Bronchial epithelial cell (primary cell): ENCODE data around the gene PPP1R7. TPM values are rescaled to one million over a fixed set of nuclear protein-coding genes. Genes with fewer than 3 reads are reported as not detected.

Source experiments
- DNase-seq: peaks from one replicate; pipeline ENCODE4 v3.0.0-alpha.2; 2010; ENCODE audit warnings: low read depth
- FAIRE-seq: peaks from 2 replicates; lab custom pipeline; 2011; peaks lifted over from hg19 to GRCh38; lab: Jason Lieb, UNC
- H3K27me3 ChIP-seq: 2 replicates; pipeline ENCODE4 v1.5.1; 2011; ENCODE audit warnings: low read length; ENCODE audit not compliant: control insufficient read depth, insufficient read depth
- H3K36me3 ChIP-seq: 2 replicates; pipeline ENCODE4 v1.5.1; 2011; ENCODE audit warnings: low read length; ENCODE audit not compliant: control insufficient read depth, insufficient read depth
- H3K4me3 ChIP-seq: 2 replicates; pipeline ENCODE4 v1.5.1; 2011; ENCODE audit warnings: mild to moderate bottlenecking, low read depth, low read length, control low read depth
- total RNA-seq: library from RNA; depleted of rRNA; stranded (reverse); fragments of >200 nt; gene quantifications from 2 replicates; pipeline ENCODE4 v1.2.1, GENCODE V29; 2014
- TF ChIP-seq, protein P1 (sequence below): IDR thresholded peaks from 2 replicates; pipeline ENCODE4 v1.5.1; 2011; ENCODE audit warnings: mild to moderate bottlenecking, moderate library complexity, low read length, control low read depth, inconsistent platforms; ENCODE audit not compliant: insufficient read depth, severe bottlenecking

PPP1R7 gene
- total RNA-seq, 1 donor from 2014 or later = 32.4 TPM

- no peaks in the 10 kb centered on the region for H3K27me3 ChIP-seq
These were observed 57.8 kb downstream of the PPP1R7 start for GRCh38 chr2:241208058-241208457.

GRCh38 chr2:241209271-241209670 is 59.0 kb downstream of the PPP1R7 start:
- H3K36me3 ChIP-seq = no peaks in the 10 kb centered on the region
- H3K27me3 ChIP-seq = no peaks in the 10 kb centered on the region
- H3K4me3 ChIP-seq = no peak overlapping the region
- FAIRE-seq (no peak), DNase-seq (no peak)
- TF ChIP-seq, protein P1, sequence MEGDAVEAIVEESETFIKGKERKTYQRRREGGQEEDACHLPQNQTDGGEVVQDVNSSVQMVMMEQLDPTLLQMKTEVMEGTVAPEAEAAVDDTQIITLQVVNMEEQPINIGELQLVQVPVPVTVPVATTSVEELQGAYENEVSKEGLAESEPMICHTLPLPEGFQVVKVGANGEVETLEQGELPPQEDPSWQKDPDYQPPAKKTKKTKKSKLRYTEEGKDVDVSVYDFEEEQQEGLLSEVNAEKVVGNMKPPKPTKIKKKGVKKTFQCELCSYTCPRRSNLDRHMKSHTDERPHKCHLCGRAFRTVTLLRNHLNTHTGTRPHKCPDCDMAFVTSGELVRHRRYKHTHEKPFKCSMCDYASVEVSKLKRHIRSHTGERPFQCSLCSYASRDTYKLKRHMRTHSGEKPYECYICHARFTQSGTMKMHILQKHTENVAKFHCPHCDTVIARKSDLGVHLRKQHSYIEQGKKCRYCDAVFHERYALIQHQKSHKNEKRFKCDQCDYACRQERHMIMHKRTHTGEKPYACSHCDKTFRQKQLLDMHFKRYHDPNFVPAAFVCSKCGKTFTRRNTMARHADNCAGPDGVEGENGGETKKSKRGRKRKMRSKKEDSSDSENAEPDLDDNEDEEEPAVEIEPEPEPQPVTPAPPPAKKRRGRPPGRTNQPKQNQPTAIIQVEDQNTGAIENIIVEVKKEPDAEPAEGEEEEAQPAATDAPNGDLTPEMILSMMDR = no peak

More at GRCh38 chr2:241208058-241208457, 57.8 kb downstream of the PPP1R7 start:
- FAIRE-seq = no peak
- Histone ChIP-seq H3K4me3 (no peak overlapping the region), H3K36me3 (no peaks in the 10 kb centered on the region)
- DNase-seq = no peak
- TF ChIP-seq, protein P1 = no peak

DNA sequence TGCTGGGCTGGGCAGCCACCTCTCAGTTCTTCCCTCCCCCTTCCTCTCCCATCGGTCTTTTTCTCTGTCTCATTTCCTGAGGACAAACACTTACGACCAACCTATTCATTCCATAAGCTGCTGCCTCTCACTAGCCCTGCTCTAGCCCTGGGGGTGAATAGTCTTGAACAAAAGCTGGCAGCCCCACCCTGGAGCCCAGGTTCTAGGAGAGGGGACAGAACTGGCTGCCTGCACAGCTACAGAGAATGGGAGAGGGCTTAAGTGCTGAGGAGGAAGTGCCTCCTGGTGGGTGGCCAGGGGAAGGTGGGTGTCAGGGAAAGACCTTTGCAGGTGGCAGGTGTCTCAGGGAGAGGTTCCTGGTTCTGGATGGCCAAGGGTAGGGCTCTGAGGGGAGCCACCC is 61.0 kb downstream of the PPP1R7 start:
- TF ChIP-seq, protein P1 = no peak
- DNase-seq (no peak), FAIRE-seq (no peak)
- Histone ChIP-seq H3K4me3 (no peak overlapping the region), H3K27me3 (peaks cover 2% of the 10 kb centered on the region), H3K36me3 (no peaks in the 10 kb centered on the region)

DNA sequence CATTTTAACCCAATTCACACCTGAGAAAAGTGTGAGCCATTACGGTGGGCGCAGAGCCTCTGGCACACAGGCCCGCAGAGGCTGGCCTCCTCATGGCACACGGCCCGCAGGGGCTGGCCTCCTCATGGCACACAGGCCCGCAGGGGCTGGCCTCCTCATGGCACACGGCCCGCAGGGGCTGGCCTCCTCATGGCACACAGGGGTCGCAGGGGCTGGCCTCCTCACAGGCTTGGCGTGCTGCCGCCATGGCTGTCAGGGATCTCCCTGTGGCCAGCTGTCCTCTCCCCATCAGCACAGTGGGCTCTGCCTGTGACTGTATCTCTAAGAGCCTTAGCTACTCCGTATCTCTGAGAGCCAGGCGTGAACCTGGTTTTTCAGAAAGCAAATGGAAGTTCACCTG is 62.8 kb downstream of the PPP1R7 start:
- peaks cover 2% of the 10 kb centered on the region for H3K27me3 ChIP-seq
- FAIRE-seq = no peak
- no peak for DNase-seq

DNA sequence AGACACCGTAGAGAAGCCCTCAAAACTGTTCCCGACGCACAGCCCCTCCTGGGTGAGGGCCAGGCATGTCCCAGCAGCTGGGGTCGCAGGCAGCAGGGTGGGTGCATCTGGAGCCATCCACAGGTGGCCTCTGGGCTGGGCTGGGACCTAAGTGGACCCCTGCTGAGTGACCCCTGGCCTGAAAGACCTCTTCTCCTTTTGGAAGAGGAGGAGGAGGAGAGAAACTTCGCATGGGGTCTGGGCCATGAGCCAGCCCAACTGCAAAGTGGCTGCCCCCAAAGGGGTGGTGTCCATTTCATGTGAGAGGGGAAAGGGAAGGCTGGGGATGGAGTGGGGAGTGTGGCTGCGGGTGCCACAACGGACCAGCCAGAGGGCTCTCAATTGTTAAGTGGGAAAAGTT is 63.3 kb downstream of the PPP1R7 start:
- Histone ChIP-seq H3K27me3 (peaks cover 2% of the 10 kb centered on the region), H3K4me3 (no peak overlapping the region), H3K36me3 (no peaks in the 10 kb centered on the region)
- no peak for DNase-seq
- no peak for FAIRE-seq
- TF ChIP-seq, protein P1 = no peak

More for the DNA sequence above, 62.8 kb downstream of the PPP1R7 start:
- TF ChIP-seq, protein P1 = no peak
- Histone ChIP-seq H3K4me3 (no peak overlapping the region), H3K36me3 (no peaks in the 10 kb centered on the region)

DNA sequence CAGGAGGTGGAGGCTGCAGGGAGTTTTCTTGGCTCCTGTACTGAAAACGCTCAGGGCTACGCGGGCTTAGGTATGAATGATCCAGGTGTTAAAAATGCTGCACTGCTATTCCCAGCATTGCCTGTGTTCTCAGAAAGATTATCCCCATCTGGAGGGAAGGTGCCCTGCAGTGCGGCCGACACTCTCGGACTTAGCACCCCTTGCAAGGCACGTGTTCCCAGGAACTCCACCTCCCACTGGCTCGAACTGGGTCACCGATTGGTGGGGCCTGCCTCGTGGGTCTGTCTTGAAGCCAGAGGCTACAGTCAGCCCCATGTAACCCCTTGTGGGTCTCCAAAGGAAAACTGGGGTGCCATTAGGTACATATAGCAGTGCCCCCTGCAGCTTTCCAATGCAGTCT is 63.9 kb downstream of the PPP1R7 start:
- DNase-seq (no peak), FAIRE-seq (no peak)
- TF ChIP-seq, protein P1 = no peak
- no peaks in the 10 kb centered on the region for H3K36me3 ChIP-seq
- peaks cover 2% of the 10 kb centered on the region for H3K27me3 ChIP-seq
- H3K4me3 ChIP-seq = no peak overlapping the region
